Measurements from ENCODE around the gene KIF13A. TPM values are rescaled to one million over a fixed set of nuclear protein-coding genes. Genes with fewer than 3 reads are reported as not detected.

The KIF13A gene
- total RNA-seq, 2 donors from 2014 or later = 35.3 to 45.0 TPM

DNA sequence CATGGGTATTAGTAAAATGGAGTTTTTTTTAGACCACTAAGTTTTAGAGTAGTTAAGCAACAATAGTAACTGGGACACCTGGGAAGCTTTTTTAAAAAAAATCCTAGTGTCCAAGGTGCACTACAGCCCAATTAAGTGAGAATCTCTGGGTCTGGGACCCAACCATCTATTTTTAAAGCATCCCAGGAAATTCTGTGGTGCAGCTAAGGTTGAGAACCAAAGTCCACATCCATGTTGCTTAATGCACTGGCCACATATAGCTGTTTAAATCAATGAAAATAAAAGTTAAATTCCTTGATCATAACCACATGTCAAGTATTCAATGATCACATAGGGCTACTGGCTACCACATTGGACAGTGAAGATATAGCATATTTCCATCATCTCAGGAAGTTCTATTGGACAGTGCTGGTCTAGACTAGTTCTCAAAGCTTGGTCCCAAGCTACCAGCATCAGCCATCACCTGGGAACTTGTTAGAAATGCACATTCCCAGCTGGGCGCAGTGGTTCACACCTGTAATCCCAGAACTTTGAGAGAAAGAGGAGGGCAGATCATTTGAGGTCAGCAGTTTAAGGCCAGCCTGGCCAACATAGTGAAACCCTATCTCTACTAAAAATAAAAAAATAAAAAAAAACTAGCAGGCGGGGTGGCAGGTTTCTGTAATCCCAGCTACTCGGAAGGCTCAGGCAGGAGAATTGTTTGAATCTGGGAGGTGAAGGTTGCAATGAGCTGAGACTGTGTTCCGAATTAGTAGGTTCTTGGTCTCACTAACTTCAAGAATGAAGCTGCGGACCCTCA, 12.7 kb downstream of the KIF13A start:
- no peak overlapping the region for H3K4me3 ChIP-seq (ENCODE audit: low read length)
- Mint-ChIP-seq H3K9me3 (peaks cover 12% of the 10 kb centered on the region), H3K27ac (no peak overlapping the region), H3K36me3 (ENCODE audit: low read depth) (peaks cover 15% of the 10 kb centered on the region), H3K4me1 (peaks cover 33% of the 10 kb centered on the region), H3K27me3 (ENCODE audit: insufficient read depth) (no peaks in the 10 kb centered on the region), H3K4me3 (no peak overlapping the region)
- TF ChIP-seq, protein P1, sequence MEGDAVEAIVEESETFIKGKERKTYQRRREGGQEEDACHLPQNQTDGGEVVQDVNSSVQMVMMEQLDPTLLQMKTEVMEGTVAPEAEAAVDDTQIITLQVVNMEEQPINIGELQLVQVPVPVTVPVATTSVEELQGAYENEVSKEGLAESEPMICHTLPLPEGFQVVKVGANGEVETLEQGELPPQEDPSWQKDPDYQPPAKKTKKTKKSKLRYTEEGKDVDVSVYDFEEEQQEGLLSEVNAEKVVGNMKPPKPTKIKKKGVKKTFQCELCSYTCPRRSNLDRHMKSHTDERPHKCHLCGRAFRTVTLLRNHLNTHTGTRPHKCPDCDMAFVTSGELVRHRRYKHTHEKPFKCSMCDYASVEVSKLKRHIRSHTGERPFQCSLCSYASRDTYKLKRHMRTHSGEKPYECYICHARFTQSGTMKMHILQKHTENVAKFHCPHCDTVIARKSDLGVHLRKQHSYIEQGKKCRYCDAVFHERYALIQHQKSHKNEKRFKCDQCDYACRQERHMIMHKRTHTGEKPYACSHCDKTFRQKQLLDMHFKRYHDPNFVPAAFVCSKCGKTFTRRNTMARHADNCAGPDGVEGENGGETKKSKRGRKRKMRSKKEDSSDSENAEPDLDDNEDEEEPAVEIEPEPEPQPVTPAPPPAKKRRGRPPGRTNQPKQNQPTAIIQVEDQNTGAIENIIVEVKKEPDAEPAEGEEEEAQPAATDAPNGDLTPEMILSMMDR (conservative IDR thresholded peaks at IDR 0.05) = no peak
- DNase-seq = no peak
- peaks cover 7% of the 10 kb centered on the region for H3K36me3 ChIP-seq (ENCODE audit: control insufficient read depth, insufficient read depth, low read length)
- peaks cover 21% of the 10 kb centered on the region for H3K4me1 ChIP-seq (ENCODE audit: control insufficient read depth, insufficient read depth, low read length)
- H3K27me3 ChIP-seq (ENCODE audit: control insufficient read depth, insufficient read depth, low read length, poor library complexity, severe bottlenecking) = no peaks in the 10 kb centered on the region
- H3K9me3 ChIP-seq (ENCODE audit: control insufficient read depth, low read length) = no peaks in the 10 kb centered on the region
- WGBS, 2 experiments (ENCODE audit: insufficient coverage in 1 of 2, insufficient read length in 1 of 2) = 93 to 94% methylated on average over 3 to 5 of the region's 5 CpGs
- no peak overlapping the region for H3K9ac ChIP-seq (ENCODE audit: extremely low read depth, low read length, poor library complexity, severe bottlenecking)
- no peak overlapping the region for H3K27ac ChIP-seq (ENCODE audit: low read depth, low read length)

DNA sequence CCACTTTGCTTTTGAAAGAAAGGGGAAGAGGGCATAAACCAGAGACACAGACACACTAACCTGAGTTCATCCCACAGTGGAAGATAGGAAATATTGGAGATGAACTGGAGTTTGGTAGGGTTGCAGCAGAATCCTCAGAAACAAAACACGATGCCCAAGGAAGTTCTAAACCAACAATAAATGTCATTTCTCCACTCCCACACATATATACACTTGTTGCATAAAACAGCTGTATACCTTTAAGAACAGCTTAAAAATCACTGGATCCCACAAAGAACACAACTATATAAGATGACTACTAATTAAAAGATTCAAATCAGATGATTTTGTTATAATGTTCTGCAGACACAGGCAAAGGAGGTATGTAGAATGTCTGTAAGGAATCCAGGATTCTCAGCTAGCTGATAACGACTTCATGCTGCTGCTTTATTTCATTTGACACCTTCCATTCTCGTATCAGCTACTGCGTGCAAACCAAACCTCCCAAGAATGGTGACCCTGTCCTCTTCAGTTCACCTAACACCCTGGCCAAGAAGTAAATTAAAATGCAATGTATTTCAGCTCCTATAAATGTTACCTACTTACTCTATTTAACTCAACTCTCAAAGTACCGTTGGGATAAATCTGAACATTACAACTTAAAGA, 14.3 kb downstream of the KIF13A start:
- Histone ChIP-seq H3K27ac (ENCODE audit: low read depth, low read length) (no peak overlapping the region), H3K9ac (ENCODE audit: extremely low read depth, low read length, poor library complexity, severe bottlenecking) (no peak overlapping the region), H3K27me3 (ENCODE audit: control insufficient read depth, insufficient read depth, low read length, poor library complexity, severe bottlenecking) (no peaks in the 10 kb centered on the region), H3K36me3 (ENCODE audit: control insufficient read depth, insufficient read depth, low read length) (peaks cover 7% of the 10 kb centered on the region), H3K4me1 (ENCODE audit: control insufficient read depth, insufficient read depth, low read length) (peaks cover 21% of the 10 kb centered on the region), H3K9me3 (ENCODE audit: control insufficient read depth, low read length) (no peaks in the 10 kb centered on the region), H3K4me3 (ENCODE audit: low read length) (peak overlapping the region; percentile 13)
- H3K36me3 Mint-ChIP-seq (ENCODE audit: low read depth) = peaks cover 14% of the 10 kb centered on the region
- peaks cover 38% of the 10 kb centered on the region for H3K4me1 Mint-ChIP-seq
- no peak for DNase-seq
- H3K27me3 Mint-ChIP-seq (ENCODE audit: insufficient read depth) = no peaks in the 10 kb centered on the region
- TF ChIP-seq, protein P1 (conservative IDR thresholded peaks at IDR 0.05) = no peak
- WGBS, 2 experiments (ENCODE audit: insufficient coverage in 1 of 2, insufficient read length in 1 of 2) = 61 to 71% methylated on average over 4 to 5 of the region's 5 CpGs
- H3K9me3 Mint-ChIP-seq = peaks cover 12% of the 10 kb centered on the region
- H3K27ac Mint-ChIP-seq = peak overlapping the region; percentile 28
- H3K4me3 Mint-ChIP-seq = no peak overlapping the region

DNA sequence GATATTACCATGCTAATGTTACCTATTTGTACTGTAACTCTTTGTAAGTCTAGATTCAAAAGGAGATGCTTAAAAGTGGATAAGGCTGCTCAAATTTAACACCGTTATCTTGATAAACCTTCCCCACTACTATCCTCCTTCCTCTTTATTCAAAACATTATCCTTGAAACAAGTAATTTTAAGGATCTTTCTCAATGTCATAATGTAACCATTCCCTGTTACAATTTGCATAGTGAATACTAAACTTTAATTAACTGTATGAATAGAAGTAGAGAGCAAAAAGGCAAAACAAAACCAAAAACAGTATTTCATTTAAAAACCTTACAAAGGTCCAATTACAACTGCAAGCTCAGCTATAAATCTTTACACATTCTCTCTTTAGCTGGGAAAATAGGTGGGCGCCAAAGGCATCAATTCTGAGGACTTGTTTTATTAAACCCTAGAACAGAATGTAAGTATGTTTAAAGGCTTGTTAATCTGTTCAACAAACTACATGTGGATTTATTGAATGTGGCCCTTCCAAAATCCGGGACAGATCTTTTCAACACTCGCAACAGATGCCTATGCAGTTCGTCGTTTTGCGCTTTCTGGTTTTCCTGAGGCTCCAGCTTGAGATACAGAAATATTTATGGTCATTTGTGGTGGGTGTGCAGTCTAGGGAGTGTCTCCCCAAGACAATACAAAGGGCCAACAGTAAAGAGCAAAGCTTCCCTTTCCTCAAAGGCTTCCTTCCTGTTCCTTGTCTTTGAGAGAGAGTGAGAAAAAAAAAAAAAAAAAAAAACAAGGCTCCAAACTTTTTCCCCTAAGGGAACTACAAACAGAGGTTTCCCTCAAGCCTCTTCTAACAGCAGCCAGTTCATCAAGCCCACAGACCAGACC, 15.1 kb downstream of the KIF13A start:
- DNase-seq = no peak
- Histone ChIP-seq H3K27me3 (ENCODE audit: control insufficient read depth, insufficient read depth, low read length, poor library complexity, severe bottlenecking) (no peaks in the 10 kb centered on the region), H3K9ac (ENCODE audit: extremely low read depth, low read length, poor library complexity, severe bottlenecking) (no peak overlapping the region), H3K4me1 (ENCODE audit: control insufficient read depth, insufficient read depth, low read length) (peaks cover 21% of the 10 kb centered on the region), H3K36me3 (ENCODE audit: control insufficient read depth, insufficient read depth, low read length) (peaks cover 7% of the 10 kb centered on the region), H3K9me3 (ENCODE audit: control insufficient read depth, low read length) (no peaks in the 10 kb centered on the region), H3K27ac (ENCODE audit: low read depth, low read length) (no peak overlapping the region), H3K4me3 (ENCODE audit: low read length) (no peak overlapping the region)
- peaks cover 41% of the 10 kb centered on the region for H3K4me1 Mint-ChIP-seq
- H3K4me3 Mint-ChIP-seq = no peak overlapping the region
- WGBS, 2 experiments (ENCODE audit: insufficient coverage in 1 of 2, insufficient read length in 1 of 2) = 77 to 83% methylated on average over 3 to 7 of the region's 7 CpGs
- peaks cover 11% of the 10 kb centered on the region for H3K9me3 Mint-ChIP-seq
- TF ChIP-seq, protein P1 (conservative IDR thresholded peaks at IDR 0.05) = no peak
- no peaks in the 10 kb centered on the region for H3K27me3 Mint-ChIP-seq (ENCODE audit: insufficient read depth)
- peaks cover 12% of the 10 kb centered on the region for H3K36me3 Mint-ChIP-seq (ENCODE audit: low read depth)
- peak overlapping the region; percentile 28 for H3K27ac Mint-ChIP-seq

All from endodermal cell (in vitro differentiated cells).